Left lobe of liver (tissue), 2 donors: Measurements from ENCODE around the gene SCGB1C1. TPM values are rescaled to one million over a fixed set of nuclear protein-coding genes. Genes with fewer than 3 reads are reported as not detected.
"Not testable (repeated sequence)": the region's sequence is repeated elsewhere in the genome, so short reads cannot be mapped to it uniquely, and the experiment has no call there.

Experiments
- ATAC-seq: fragments of 200-7000 bp; cut with Tn5 transposase; one replicate; pipeline ENCODE4 v1.9.1; 2020; ENCODE audit warnings: mild to moderate bottlenecking, moderate library complexity
- DNase-seq: peaks from one replicate; pipeline ENCODE4 v3.0.0-alpha.2; 2020; ENCODE audit warnings: low spot score
- total RNA-seq: library from RNA; stranded (reverse); gene quantifications from one replicate; pipeline ENCODE4 v1.2.1, GENCODE V29; 2021
- donor health status: DM: no; HTN: no; CAD: no; lungs with moderate emphysema.
- donor health status: DM: no; HTN: yes; CAD: no.

The SCGB1C1 gene
- total RNA-seq, 1 donor from 2014 or later, result not detected

DNA sequence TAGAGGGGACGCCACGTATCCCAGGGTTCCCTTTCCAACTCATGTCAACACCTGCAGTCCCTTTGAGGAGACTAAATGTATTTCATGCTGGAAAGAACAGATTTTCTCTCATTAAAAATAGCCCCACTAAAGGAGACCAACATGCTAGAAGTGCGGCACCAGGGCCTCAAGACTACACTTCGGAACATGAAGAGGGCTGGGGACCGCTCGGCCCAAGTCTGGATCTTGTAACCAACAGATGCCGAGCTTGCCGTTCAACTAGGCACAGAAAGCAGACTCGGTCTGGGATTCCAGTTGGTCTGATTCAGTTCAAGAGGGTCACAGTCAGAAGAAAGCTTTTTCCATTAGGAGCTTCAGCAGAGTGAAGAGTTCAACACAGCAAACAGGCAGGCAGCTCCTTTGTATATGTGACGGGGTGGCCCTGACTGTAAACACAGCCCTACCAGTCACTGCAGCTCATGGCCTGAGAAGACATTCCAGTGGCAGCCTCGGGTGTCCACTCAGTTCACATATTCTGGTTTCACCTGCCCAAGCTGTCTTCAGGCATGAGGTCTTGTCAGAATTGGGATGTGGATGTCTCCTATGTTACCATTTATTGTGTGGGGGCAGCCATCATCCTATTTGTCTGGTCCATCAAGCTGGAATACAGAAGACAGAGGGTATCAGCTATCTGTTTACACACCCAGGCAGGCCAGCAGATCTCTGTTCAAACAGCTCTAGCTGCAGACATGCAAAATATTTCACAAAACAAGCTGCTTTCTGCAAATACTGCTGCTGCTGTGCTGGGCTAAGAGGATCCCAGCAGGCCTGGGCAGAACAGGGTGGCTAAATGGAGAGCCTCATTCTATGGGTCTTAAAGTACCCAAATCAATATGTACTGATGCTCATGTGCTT, 23.4 kb downstream of the SCGB1C1 start:
- ATAC-seq (no peak), DNase-seq (no peak)

DNA sequence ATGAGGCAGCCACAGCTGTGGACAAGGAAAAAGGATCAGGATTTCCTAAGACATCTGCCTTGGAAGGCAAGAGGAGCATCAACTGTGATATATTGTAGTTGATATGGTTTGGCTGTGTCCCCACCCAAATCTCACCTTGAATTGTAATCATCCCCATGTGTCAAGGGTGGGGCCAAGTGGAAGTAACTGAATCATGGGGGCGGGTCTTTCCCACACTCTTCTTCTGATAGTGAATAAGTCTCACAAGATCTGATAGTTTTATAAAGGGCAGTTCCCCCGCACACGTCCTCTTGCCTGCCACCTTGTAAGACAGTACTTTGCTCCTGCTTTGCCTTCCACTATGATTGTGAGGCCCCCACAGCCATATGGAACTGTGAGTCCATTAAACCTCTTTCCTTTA, 24.8 kb downstream of the SCGB1C1 start:
- ATAC-seq, result no peak

DNA sequence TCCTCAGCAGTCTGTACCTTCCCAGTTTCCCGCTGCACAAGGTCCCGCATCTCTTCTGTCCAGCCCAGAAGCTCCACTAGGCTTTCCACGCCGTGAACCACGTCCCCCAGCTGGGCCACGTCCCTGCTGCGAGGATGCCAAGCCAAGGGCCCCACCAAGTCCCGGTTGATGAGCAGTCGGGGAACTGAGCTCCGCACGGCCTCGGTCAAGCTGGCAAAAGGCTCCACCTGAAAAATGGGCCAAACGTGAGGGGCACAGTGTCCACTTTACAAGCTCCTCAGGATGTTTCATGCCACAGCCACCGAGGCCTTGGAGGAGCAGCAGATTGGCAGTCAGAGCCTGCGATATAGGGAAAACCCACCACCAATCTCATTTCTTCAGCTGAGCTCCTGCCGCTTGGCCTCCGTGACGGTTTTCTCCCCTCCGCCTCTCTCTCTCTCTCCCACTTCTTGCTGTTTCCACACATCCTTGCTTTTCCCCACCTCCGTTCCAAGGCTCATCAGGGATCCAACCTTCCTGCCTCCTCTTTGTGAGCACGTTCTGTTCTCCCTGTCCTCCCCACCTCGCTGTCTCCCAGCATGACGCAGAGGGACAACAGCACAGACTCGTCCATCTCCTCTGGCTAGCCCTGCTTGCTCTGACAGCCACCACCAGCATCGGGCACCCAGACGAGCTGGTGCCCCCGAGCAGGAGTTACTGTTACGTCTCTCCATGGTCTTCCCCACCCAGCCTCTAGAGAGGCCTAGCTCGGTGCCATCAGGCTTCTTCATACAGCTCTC, 26.1 kb downstream of the SCGB1C1 start:
- no peak for ATAC-seq
- peak; percentile 36 for DNase-seq

More for the DNA sequence above, 24.8 kb downstream of the SCGB1C1 start:
- no peak for DNase-seq

DNA sequence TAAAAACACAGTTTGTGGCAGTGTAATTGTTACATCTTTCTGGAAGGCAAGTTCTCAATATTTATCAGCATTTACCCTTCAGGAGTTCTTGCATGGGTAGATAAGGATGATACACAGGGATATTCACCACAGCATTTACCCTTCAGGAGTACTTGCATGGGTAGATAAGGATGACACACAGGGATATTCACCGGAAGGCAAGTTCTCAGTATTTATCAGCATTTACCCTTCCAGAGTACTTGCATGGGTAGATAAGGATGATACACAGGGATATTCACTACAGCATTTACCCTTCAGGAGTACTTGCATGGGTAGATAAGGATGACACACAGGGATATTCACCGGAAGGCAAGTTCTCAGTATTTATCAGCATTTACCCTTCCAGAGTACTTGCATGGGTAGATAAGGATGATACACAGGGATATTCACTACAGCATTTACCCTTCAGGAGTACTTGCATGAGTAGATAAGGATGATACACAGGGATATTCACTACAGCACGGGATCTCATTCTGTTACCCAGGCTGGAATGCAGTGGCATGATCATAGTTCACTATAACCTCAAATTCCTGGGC, 27.9 kb downstream of the SCGB1C1 start:
- not testable (repeated sequence) for DNase-seq, ATAC-seq

DNA sequence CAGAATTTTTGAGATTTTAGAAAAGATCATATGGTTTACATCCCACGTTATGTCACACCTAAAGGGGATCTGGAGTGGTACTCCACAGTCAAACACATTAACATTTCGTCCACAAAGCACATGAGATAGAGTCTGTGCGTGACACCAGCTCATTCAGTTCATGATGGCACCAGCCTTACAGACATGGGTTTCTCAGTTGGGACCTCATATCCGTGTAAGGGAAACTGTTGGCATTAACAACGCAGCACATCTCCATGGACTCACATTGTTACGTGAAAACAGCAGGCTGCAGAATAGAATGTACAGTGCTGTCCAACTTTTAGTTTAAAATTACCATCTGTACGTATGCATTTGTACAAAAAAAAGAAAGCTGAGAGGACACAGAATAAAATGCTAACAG, 28.7 kb downstream of the SCGB1C1 start:
- no peak for ATAC-seq
- DNase-seq, result no peak

DNA sequence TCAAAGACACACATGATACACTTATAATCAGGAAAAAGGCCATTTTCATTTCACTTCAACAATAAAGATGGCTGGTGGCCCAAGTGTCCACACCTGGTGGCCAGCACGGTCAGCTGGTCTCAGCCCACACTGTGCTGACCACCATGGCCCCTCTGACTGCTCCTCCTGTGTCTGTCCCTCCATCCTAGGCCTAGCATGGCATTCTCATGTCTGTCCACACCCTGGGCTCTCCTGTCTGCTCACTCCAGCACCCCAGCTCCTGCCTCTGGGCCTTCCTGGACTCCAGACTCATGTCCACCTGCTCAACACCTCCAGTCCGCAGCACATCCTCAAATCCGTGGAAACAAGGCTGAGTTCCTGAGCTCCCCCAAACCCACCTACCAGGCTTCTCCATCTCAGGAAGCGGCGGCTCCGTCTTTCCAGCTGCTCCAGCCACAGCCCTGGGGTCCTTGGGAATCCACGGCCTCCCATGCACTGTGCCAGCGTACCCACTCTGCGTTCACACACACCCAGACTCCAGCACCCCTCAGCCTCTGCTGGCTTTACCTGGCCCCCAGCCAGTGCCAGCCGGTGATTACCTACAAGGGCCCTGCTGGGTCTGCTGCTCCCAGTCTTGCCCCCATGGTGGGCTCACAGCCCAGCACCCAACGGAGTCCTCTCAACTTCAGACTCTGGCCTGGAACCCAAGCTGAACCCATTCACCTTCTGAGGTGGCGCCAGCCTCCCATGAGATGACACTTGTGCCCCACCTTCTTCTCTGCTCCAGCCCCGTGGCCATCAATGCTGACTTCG, 29.3 kb downstream of the SCGB1C1 start:
- ATAC-seq, result no peak
- no peak for DNase-seq

DNA sequence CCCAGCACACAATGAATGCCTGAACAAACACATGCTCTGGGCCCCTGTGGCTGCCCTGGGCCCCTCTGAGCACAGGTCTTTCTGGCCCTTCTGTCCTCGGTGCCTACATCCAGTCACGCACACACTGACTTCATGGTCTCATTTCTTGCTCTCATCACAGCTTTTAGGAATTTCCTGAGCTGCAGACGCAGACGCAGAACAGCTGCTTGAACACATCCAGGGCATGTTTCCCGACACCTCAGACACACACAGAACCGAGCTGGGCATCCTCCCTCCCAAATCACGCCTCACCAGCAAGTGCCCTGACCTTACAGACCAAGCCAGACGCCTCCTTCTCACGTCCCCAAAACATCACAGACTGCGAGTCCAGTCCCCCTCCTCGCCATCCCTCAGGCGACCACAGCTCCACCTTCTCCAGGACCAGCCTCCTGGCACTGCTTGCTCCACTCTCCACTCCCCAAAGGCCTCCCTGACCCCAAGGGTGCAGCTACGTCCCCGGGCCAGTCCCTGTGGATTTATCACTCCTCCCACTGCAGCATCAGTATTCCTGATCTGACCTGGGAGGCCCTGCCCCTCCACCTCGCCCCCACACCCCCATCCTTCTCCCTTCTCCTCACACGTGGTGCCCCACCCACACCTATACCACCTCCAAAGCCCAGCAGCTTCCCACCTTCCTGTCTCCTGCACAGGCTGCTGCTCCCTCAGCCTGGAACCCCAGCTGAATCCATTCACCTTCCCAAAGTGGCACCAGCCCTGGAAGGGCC, 30.3 kb downstream of the SCGB1C1 start:
- ATAC-seq, result no peak
- DNase-seq, result peak; percentile 29

DNA sequence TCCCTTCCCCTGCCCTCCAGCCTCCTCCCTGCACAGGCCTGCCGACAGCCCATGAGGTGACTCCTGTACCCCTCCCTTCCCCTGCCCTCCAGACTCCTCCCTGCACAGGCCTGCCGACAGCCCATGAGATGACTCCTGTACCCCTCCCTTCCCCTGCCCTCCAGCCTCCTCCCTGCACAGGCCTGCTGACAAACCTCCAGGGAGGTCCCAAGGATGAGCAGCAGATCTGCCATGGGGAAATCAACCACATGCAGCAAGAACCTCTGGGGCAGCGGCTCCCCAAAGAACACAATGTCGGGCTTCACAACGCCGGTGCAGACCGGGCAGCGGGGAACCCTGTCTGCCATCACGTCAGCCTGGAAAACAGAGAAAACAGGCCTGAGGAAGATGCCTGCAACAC, 31.0 kb downstream of the SCGB1C1 start:
- no peak for ATAC-seq

DNA sequence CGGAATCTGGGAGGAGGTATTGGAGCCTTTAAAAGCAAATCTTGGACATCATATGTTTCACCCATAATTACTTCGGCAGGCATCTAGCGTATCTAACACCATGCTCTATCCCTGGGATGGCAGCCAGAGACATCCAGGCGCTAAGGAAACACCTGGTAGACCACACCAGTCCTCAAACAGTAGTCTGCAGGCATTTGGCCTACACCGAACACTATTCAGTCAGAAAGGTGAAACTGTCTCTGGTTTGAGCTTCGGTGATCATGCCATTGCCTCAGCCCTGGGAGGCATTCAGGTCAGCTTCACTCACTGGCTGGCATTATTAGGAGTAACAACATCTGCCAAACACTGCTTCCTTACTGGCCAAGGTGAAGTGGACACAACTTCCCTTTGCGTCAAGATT, 31.5 kb downstream of the SCGB1C1 start:
- DNase-seq (no peak), ATAC-seq (no peak)

More for the DNA sequence above, 31.0 kb downstream of the SCGB1C1 start:
- peak; percentile 38 for DNase-seq

DNA sequence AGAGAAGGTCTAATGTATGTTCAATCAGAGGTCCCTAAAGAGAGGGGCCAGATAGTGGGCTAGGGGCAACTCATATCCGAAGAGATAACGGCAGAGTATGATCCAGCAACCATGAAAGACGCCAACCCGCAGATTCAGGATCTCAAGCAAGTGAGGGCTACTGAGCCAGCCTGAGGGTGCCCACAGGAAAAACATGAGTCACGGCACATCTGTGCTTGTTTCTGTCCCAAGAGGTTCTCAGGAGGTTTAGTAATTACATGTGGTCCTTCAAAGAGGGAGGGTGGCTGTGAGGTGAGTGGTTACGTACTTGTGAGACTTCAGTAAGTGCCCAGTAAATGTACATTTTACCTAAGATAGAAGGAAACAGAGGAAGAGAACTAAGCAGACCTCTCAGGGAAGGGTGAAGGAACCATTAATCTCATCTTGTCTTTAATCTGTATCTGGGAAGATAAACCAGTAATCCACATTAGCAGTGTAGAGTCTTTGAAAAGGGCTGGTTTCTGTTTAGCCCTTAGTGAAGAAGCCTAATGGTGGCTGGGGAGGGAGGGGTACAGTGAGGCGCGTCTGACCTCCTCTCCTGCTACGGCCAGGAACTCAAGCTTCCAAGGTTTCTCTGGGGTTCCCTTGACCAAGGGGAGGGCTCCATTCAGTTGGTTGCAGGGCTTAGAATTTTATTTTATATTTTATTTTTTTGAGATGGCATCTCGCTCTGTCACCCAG, 33.0 kb downstream of the SCGB1C1 start:
- ATAC-seq (no peak), DNase-seq (no peak)

DNA sequence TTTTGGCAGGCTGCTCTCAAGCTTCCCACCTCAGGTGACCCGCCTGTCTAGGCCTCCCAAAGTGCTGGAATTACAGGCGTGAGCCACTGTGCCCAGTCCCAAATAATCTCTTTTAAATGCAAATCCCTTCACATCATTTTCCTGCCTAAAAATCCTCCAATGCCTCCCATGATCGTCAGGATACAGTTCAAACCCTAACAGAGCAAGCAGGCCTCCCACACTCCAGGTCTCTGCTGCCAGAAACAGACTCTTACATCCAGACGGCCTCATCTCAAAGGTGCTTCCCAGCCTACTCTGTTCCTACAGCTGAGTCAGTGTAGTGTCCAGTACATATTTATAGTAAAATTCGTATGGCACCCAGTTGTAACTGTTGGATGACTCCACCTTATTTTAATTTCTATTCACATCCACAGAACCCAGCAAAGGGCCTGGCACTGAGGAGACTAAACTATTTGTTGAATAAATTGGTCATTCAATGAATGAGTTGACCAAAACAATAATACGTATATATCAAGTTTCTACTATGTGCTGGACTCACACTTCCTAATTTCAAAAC, 35.0 kb downstream of the SCGB1C1 start:
- ATAC-seq, result no peak
- DNase-seq, result peak; percentile 15

DNA sequence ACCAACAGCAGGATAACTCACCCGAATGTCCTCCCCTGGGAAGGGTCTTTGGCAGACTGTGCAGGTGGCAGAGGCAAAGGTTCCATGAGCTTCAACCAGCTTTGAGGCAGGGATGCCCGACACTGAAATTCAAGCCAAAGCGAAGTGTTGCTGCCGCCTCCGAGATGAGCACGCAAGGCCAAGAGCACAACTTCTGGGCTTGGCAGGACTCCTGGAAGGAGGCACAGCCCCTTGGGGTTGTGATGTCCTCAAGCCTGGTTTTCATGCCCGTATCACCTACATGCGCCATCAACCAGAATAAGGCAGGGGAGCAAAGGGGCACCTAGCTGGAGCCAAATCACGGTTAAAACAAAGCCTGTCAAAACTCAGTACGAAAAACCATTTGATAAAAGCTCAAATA, 37.6 kb downstream of the SCGB1C1 start:
- peak; percentile 37 for DNase-seq
- no peak for ATAC-seq

DNA sequence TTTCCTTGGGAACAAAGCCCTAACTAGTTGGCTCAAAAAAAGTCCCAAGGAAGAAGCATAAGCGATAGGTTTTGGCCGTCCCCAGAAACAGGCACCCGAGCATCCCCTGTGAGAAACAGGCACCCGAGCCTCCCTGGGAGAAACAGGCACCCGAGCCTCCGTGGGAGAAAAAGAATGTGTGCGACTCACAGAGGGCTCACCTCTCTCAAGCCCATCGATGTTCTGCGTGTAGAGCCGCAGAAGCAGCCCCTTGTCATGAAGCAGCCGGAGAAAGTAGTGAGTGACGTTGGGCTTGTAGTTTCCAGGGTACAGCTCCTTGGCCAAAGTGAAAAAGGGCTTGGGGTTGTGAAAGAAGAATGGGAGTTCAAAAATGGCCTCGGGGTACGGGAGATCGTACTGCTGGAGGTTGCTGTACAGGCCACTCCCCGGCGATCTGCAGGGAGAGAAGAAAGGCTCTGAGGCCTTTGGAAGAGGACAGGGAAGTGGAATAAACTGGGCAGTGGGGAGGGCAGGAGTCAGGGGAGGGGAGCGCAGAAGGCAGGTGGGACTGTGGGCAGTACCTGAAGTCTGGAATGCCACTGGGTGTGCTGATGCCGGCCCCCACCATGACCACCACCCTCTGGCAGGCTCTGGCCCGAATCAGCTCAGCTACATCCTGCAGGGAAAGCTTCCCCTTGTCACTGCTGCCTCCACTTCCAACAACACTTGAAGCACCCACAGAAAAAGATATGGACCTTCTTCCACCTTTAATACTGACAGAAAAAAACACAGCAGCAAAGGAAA, 40.1 kb downstream of the SCGB1C1 start:
- DNase-seq (no peak), ATAC-seq (no peak)

DNA sequence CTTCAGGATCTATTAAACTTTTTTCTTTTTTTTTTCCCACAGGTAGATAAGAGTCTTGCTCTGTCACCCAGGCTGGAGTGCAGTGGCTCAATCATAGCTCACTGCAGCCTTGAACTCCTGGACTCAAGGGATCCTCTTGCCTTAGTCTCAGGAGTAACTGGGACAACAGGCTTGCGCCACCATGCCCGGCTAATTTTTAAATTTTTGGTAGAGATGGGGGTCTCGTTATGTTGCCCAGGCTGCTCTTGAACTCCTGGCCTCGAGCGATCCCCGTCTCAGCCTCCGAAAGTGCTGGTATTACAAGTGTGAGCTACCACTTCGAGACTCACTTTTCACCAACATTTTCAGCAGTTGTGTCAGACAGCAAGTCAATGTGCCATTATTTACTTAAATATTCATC, 42.3 kb downstream of the SCGB1C1 start:
- ATAC-seq (no peak), DNase-seq (no peak)

DNA sequence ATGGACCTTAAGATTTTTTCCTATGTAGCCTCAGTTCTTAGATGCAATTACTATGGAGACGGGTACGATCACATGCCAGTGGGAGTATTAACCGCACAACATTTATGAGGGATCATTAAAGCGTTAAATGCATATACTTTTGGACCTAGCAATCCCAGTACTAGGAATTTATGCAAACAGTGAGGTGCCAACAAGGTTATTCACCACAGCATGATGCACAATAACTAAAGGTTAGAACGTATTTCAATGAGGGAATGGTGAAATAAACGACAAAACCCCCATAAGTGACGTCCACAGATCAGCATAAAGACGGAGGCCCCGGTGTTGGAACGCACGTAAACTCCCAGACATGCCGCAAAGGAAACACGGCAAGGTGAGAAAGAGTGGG, 42.7 kb downstream of the SCGB1C1 start:
- DNase-seq, result no peak
- ATAC-seq, result peak; percentile 7

DNA sequence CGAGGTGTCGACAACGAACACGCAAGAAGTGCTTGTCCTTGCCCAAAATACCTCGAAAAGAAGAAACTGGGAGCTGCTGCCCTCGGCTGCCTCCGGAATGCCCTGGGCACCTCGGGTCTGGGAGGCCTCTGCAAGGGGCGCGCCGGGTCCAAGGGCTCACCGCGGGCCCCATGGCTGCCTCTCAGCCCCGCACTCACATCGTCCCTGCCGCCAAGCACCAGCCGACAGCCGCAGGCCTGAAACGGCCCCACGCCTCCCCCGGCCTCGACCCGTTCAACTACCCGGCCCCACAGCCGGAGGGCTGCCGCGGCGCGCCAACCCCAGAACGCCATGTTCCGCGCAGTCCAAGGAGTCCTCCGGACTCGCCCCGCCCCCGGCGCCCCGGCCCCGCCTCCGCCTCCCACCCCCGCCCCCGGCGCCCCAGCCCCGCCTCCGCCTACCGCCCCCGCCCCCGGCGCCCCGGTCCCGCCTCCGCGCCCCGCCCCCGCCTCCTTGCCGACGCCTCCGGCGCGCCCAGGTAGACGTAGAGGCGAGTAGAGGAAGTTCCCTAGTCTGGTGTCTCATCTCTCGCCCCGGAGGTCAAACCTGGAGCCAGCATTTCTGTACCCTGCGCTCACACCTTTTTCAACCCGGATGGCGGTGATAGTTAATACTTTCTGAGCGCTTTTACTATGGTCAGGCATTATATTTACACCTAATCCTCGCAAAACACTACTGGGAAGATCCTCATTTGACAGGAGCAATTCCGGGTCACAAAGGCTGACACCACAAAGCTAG, 43.3 kb downstream of the SCGB1C1 start, which contains the start of gene SIRT3:
Gene SIRT3 (minus strand): TSS at position 346 of the 777 bp plus-strand sequence. CDS start 14 bp downstream, at position 332.
- peak; percentile 93 for ATAC-seq
- DNase-seq, result peak; percentile 89
